GM18505 (cell line): ENCODE measurements around the gene LBX2.

Experiments
- ATAC-seq: cut with Tn5 transposase; IDR thresholded peaks from one replicate; pipeline ENCODE4 v1.9.1; 2021; ENCODE audit not compliant: unreplicated experiment
- POLR2A ChIP-seq: IDR thresholded peaks from 4 replicates; pipeline ENCODE4 v1.6.1; 2011; ENCODE audit warnings: borderline replicate concordance; ENCODE audit not compliant: insufficient read depth, insufficient read length; ENCODE audit errors: extremely low read depth

Gene LBX2, protein sequence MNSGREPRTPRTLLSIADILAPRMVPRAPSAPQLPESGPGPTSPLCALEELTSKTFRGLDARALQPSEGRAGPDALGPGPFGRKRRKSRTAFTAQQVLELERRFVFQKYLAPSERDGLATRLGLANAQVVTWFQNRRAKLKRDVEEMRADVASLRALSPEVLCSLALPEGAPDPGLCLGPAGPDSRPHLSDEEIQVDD

DNA sequence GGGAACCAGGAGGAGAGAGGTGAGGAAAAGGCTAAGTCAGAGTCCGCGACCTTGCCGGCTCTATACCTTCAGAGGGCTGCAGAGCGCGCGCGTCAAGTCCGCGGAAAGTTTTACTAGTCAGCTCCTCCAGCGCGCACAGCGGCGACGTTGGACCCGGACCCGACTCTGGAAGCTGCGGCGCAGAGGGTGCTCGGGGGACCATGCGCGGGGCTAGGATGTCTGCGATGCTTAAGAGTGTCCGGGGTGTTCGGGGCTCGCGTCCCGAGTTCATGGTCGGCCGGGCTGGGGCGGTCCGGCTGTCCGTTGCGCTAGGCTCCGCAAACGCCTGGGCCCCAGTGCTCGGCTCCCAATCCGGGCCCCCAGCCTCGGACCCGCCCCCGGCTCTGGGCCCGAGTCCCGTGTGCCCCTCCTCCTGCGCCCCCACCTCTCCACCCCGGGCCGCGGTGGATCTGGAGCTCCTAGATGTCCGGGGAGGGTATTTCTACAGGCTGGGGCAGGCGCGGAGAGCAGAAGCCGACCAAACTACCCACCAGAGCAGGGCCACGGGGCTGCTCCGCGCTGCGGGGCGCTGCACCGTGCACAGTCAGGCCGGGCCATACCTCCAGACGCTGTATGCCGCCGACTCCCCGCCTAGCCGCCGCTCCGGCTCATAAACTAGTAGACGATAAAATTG, at the start of gene LBX2:
Gene LBX2 (minus strand): TSS at position 337 of the 673 bp plus-strand sequence. CDS start 66 bp downstream, at position 271.
- no peak for ATAC-seq
- no peak for TF ChIP-seq POLR2A

DNA sequence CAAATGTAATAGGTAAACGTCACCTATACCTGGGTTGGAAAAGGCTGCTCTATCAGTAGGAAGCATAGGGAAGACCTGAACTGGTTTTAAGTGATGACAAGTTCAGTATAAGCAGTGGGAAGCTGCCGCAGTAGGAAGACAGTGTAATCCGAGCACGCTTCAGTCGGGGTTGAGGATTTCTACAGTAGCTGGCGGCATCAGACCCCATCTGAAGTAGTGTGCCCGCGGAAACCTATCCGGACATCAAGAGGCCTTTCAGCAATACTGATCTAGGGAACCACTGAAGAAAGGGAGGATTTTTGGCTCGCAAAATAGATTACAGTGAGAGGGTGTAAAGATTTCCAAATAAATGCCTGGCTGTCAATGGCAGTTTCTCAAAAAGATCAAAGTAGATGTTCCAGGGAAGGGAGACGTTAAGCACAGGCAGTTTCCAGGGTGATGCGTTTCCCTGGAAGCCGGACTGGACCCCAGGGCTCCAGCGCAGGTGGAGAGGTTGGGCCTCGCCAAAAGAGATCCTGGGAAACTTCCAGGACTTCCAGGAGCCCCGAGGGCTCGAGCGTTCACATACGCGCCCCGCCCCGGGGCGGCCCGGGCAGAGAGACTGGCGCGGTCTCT, 49.0 kb upstream of the LBX2 start:
- no peak for TF ChIP-seq POLR2A
- ATAC-seq, result no peak

DNA sequence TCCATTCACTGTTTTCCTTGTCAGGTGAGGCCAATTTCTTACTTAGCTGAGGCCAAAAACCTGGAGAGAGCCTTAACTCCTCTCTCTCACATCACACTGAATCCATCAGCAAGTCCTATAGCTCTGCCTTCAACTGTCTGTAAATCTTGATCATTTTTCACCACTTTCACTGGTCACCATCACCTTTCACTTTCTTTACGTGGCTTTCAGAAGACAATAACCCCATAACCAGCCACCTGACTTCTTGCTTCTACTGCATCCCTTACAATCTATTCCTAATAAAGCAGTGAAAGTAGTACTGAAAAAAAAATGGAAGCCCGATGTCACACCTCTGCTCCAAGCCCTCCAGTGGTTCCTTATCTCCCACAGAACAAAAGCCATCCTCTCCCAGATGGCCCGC, 46.6 kb upstream of the LBX2 start:
- no peak for ATAC-seq
- no peak for TF ChIP-seq POLR2A

DNA sequence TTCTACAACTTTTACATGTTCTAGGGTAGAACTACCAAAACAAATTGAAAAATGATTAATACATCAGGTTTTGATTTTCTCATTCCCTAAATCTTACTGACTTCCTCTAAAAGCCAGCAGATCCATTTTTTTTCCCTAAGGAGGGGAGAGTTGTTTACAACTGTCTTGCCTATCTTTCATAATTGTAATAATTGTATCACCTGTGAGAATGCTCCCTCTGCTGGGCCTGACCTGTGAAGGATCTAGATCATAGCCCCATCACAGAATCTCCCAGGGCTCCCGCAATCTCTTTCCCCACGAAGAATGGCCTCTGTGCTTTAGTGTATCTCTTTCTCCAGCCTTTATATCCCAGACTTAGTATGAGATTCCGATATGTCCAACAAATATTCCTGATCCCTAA, 45.2 kb upstream of the LBX2 start:
- ATAC-seq, result no peak
- no peak for TF ChIP-seq POLR2A

DNA sequence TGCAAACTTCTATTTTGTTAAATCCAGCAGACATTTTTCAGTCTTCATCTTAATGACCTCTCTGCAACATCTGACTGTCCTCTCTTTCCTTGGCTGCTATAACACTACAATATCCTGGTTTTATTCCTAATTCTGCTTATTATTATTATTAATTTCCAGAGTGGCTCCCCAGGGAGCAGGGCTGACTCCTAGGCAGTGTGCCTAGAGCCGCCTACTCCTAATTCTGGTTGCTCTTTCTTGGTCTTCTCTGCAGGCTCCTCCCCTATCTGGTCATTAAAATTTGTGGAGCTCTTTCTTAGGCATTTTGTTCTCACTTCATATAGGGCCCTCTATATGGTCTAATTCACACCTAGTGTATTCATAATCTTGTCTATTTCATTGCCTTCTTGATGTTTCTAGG, 43.6 kb upstream of the LBX2 start:
- TF ChIP-seq POLR2A, result no peak
- no peak for ATAC-seq

DNA sequence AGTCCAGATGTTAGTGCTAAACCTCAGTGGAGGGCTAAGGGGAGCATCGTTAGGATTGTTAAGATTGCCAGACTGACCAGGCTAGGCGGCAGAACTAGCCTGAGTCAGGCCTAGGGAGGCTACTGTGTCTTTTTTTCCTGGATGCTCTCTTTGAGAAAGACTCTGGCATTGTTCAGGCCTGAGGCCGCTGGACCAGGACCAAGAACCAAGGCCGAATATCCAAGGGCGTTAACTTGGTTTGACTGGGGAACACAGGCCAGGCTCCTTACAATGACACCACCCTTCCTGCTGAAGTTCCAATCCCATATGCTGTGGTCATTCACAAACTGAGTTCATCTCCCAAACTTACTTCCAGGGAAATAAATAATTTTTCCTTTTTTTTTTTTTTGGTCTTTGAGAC, 40.9 kb upstream of the LBX2 start:
- TF ChIP-seq POLR2A, result no peak
- ATAC-seq, result no peak

DNA sequence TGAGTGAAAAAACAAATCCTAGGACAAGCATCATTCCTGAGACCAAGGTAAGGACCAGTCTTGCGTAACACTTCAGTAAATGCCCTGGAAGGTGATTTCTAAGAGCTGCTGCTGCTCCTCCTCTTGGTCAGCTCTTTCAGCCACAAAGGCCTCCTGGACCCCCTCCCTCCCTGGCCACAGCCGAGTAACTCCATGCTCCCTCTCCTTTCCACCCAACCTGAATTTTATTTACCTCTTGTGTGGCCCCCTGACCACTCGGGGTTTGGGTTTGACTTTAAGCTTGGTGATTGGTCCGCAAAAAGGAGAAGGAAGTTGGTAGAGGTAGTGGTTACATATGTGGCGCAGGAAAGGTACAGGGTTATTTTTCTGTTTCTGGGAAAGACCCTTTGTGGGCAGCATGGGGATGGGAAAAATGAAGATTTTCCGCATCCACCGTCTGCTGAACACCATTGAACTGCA, 39.5 kb upstream of the LBX2 start:
- ATAC-seq, result no peak
- no peak for TF ChIP-seq POLR2A

DNA sequence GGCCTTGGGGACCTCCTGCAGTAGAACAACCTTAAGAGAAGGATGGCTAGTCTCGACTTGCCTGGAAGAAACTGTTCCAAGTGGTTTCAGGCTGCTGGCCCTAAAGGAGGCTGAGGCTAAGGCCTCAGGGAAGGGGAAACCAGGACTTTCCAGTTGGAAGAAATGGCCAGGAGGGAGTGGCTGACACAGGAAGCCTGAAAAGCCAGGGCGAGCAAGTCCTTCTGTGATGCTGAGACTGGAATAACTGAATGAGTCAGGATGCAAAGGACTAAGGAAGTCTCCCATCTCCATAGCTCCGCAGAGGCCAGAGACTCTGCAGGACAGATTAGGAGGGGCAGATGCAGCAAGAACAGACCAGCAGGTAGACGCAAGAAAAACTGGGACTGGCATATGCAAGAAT, 37.7 kb upstream of the LBX2 start:
- no peak for ATAC-seq
- no peak for TF ChIP-seq POLR2A

DNA sequence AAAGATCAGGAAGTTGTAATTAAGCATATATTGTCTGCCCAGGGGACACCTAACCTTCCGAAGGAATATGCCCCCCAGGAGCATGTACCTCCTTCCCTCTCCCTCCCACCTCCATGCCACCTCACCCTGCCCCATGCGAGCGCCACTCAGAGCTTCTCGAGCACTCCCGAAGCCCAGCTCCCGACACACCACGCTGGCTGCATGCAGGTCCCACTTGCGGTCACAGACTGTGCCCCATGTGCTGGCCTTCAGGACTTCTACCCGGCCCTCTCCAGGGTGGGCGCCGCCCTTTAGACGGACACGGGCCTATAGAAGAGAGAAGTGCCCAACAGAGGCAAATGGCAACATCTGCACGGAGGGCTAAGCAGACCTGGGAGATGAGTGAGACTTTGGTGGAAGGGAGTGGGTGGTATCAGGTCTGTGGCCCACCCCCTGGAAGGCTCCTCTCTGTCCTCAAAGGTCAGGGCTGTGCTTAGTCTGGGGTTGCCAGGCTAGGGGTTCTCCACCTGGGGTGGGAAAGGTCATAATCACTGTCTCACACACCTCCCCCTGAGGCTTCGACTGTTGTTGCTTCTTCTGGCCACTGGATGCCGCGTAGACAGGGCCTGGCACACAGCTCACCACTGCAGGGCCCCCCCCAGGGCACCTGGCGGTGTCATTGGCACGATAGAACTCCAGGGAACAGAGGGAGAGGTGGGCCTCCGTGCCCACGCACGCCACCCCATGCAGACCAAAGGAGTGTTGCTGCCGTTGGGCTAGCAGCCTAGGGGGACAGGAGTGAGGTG, 37.0 kb upstream of the LBX2 start:
- ATAC-seq, result no peak
- TF ChIP-seq POLR2A, result no peak

DNA sequence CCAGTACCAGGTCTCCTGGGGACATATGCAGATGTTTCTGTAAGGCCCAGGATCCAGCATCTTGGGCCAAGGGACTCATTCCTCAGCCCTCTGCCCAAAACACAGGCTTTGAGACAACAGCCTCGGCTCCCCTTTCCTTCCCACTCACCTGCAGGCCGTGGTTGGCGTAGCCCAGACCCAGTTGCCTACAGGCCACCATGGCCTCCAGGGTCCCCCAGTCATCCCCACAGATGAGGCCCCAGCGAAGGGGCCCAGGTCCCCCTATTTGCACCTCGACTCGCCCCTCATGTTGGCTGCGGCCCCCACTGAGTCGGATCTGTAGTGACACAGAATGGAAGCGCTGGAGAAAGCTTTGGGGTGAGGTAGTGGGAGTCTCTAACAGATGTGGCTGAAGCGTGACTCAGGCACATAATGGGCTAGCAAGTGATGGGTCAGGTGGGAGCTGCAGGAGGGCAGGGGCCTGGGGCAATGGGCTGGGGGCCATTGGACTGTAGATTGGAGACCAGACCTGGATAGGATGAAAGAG, 36.1 kb upstream of the LBX2 start:
- TF ChIP-seq POLR2A, result no peak
- no peak for ATAC-seq

DNA sequence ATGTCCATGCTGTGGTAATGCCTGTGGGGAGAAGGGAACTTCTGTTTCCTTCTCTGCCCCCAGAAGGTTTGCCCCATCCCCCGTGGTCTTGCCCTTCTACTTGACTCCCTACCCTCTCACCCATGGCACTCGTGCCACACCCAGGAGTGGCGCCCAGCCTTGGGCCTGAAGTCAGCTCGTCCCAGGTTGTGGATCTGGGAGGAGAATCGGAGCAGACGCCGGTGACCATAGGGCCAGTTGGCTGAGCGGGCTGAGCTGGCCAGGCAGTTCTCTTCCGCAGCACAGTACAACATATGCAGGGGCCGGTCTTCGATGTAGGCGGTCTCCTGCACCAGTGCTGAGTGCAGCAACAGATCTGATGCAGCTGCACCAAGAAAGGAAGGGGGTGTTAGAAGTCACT, 35.0 kb upstream of the LBX2 start:
- TF ChIP-seq POLR2A, result no peak
- ATAC-seq, result no peak

DNA sequence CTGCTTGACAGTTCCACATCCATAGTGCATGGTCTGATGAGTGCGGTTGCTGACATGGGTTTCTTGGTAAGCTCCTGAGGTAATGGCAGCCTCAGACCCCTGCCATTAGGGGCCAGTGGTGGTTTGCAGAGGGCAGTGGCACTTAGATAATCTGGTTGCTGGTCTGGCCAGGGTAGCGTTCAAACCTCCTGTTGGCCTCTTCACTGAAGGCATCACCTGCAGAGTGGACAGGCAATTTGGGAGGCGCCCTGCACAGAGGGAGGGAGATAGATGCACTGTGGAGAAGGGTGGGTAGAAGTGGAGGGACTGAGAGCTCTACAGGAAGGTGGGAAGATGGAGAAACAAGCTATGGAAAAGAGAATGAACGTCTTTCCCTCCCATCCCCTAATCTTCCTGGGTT, 34.1 kb upstream of the LBX2 start:
- no peak for TF ChIP-seq POLR2A

DNA sequence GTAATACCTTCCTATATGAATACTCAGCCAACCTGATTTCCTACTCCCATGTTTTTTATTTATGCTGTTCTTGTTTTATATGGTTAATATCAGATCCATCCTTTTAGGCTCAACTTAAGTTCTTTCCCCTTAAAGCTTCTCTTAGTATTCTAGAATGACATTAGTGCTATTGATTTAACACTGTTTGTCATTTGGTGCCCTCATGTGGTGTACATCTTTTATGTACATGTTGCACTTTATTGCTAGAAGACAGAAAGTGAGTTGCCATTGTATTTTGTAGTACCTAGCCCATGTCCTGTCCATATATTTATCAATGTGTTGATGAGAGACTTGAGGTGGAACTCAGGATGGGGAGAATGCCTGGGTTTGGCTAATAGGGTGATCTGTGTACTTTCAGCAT, 32.8 kb upstream of the LBX2 start:
- no peak for TF ChIP-seq POLR2A
- no peak for ATAC-seq

More for the DNA sequence above, 34.1 kb upstream of the LBX2 start:
- no peak for ATAC-seq
